H1 (cell line): ENCODE data around the gene RBM43.

Experiments
- EZH2 ChIP-seq: fragments of 200-600 bp; sonication (generic); IDR thresholded peaks from 2 replicates; pipeline ENCODE4 v1.7.1; 2012; ENCODE audit warnings: low read depth, mild to moderate bottlenecking, moderate library complexity, low read length, inconsistent platforms; ENCODE audit not compliant: severe bottlenecking
- JUN ChIP-seq: IDR thresholded peaks from 2 replicates; pipeline ENCODE4 v1.6.1; 2011; ENCODE audit warnings: low read depth, mild to moderate bottlenecking, improper control_type of control experiment, low read length
- POLR2A ChIP-seq, 2 experiments: IDR thresholded peaks; 1 replicate in 1 of 2; 2 replicates in 1 of 2; pipeline ENCODE4 v1.6.1; 2011; ENCODE audit warnings: low read depth in 2 of 2, low read length in 2 of 2, mild to moderate bottlenecking in 2 of 2; ENCODE audit errors: control extremely low read depth in 1 of 2
- POLR2AphosphoS5 ChIP-seq: IDR thresholded peaks from 2 replicates; pipeline ENCODE4 v1.6.1; 2011; ENCODE audit warnings: low read depth, low read length
- TF ChIP-seq, protein P1 (sequence below), 3 experiments: IDR thresholded peaks; 1 replicate in 2 of 3; 2 replicates in 1 of 3; pipeline versions ENCODE4 v1.5.1 to v1.6.1; 2011; ENCODE audit warnings: low read length in 3 of 3, mild to moderate bottlenecking in 3 of 3, inconsistent platforms in 2 of 3, low read depth in 1 of 3, moderate library complexity in 1 of 3; ENCODE audit not compliant: insufficient read depth in 1 of 3; ENCODE audit errors: control extremely low read depth in 1 of 3
- TF ChIP-seq, protein P2 (sequence below): IDR thresholded peaks from 2 replicates; pipeline ENCODE4 v1.6.1; 2012; ENCODE audit warnings: inconsistent platforms
- TF ChIP-seq, protein P3 (sequence below): IDR thresholded peaks from 2 replicates; pipeline ENCODE4 v1.6.1; 2012; ENCODE audit warnings: inconsistent platforms

DNA sequence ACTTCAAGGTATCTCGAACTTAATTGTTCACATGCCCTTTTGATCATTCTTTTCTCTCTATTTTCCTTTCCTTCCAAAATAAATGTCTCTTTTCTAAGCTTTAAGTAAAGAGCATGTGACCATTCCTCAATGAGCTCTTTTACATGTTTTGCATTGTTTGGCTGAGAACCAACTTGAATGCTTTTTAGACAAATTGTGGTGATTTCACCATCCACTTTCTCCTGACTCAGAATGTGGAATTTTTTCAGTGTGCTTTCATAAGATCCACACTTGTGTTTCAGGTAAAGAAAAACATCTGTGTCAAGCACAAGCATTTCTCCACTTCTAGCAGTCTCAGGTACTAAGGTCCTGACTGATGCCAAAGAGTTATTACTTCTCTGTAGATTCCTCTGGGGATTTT lies 10.7 kb downstream of the RBM43 start:
- TF ChIP-seq, protein P1, sequence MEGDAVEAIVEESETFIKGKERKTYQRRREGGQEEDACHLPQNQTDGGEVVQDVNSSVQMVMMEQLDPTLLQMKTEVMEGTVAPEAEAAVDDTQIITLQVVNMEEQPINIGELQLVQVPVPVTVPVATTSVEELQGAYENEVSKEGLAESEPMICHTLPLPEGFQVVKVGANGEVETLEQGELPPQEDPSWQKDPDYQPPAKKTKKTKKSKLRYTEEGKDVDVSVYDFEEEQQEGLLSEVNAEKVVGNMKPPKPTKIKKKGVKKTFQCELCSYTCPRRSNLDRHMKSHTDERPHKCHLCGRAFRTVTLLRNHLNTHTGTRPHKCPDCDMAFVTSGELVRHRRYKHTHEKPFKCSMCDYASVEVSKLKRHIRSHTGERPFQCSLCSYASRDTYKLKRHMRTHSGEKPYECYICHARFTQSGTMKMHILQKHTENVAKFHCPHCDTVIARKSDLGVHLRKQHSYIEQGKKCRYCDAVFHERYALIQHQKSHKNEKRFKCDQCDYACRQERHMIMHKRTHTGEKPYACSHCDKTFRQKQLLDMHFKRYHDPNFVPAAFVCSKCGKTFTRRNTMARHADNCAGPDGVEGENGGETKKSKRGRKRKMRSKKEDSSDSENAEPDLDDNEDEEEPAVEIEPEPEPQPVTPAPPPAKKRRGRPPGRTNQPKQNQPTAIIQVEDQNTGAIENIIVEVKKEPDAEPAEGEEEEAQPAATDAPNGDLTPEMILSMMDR (IDR thresholded peaks at IDR 0.05; ENCODE audit: control extremely low read depth in 1 of 3, insufficient read depth in 1 of 3, low read depth in 1 of 3, low read length in 3 of 3): no peak
- TF ChIP-seq EZH2 (no peak), POLR2AphosphoS5 (no peak), JUN (no peak), POLR2A (IDR thresholded peaks at IDR 0.05; ENCODE audit: control extremely low read depth in 1 of 2, low read depth in 2 of 2, low read length in 2 of 2) (no peak)
- TF ChIP-seq, protein P2, sequence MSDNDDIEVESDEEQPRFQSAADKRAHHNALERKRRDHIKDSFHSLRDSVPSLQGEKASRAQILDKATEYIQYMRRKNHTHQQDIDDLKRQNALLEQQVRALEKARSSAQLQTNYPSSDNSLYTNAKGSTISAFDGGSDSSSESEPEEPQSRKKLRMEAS: no peak
- TF ChIP-seq, protein P3, sequence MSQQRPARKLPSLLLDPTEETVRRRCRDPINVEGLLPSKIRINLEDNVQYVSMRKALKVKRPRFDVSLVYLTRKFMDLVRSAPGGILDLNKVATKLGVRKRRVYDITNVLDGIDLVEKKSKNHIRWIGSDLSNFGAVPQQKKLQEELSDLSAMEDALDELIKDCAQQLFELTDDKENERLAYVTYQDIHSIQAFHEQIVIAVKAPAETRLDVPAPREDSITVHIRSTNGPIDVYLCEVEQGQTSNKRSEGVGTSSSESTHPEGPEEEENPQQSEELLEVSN: no peak
